GM19099 (cell line): Measurements from ENCODE around the gene FBXW11.

Experiments
- POLR2A ChIP-seq: IDR thresholded peaks from 3 replicates; pipeline ENCODE4 v1.6.1; 2011; ENCODE audit warnings: low read depth; ENCODE audit not compliant: insufficient read length; ENCODE audit errors: extremely low read depth

The FBXW11 gene

GRCh38 chr5:172042183-172042582 lies 35.7 kb upstream of the FBXW11 start:
- no peak for TF ChIP-seq POLR2A

- no peak for TF ChIP-seq POLR2A
Observed at GRCh38 chr5:172038167-172038566, 31.7 kb upstream of the FBXW11 start.

GRCh38 chr5:172035049-172035448 lies 28.6 kb upstream of the FBXW11 start:
- no peak for TF ChIP-seq POLR2A

GRCh38 chr5:172031894-172032461 lies 25.5 kb upstream of the FBXW11 start:
- no peak for TF ChIP-seq POLR2A

- no peak for TF ChIP-seq POLR2A
Observed at GRCh38 chr5:172029876-172030275, 23.4 kb upstream of the FBXW11 start.

GRCh38 chr5:172028167-172028566 lies 21.7 kb upstream of the FBXW11 start:
- no peak for TF ChIP-seq POLR2A

GRCh38 chr5:172015346-172015745 lies 8.9 kb upstream of the FBXW11 start:
- TF ChIP-seq POLR2A, result no peak

- TF ChIP-seq POLR2A, result no peak
Observed at GRCh38 chr5:172010278-172010677, 3.8 kb upstream of the FBXW11 start.

- TF ChIP-seq POLR2A, result no peak
Observed at GRCh38 chr5:172009536-172010270, 3.3 kb upstream of the FBXW11 start.

GRCh38 chr5:172008689-172009141 lies 2.3 kb upstream of the FBXW11 start:
- no peak for TF ChIP-seq POLR2A

GRCh38 chr5:172008111-172008455 lies 1.6 kb upstream of the FBXW11 start:
- TF ChIP-seq POLR2A, result no peak

- no peak for TF ChIP-seq POLR2A
Observed at GRCh38 chr5:172007175-172008110, 1.0 kb upstream of the FBXW11 start.

GRCh38 chr5:172005708-172006320 lies 624 bp downstream of the FBXW11 start:
- TF ChIP-seq POLR2A, result no peak

GRCh38 chr5:172004824-172005237 lies 1.6 kb downstream of the FBXW11 start:
- TF ChIP-seq POLR2A, result no peak

GRCh38 chr5:172003746-172004145 lies 2.7 kb downstream of the FBXW11 start:
- TF ChIP-seq POLR2A, result no peak
